ENCODE data around the gene TMEM235. TPM values are rescaled to one million over a fixed set of nuclear protein-coding genes. Genes with fewer than 3 reads are reported as not detected.

TMEM235 gene
- total RNA-seq, 2 experiments from 2014 or later, result 0.32 TPM; not detected in 1

- no peaks in the 10 kb centered on the region for H3K9me2 ChIP-seq (ENCODE audit: insufficient read depth, low read length)
- H2AFZ ChIP-seq (ENCODE audit: low read length), result no peak overlapping the region
- no TSS peak for BruUV-seq (replicated peaks)
- DNase-seq (ENCODE audit: low spot score), result no peak
- no peaks in the 10 kb centered on the region for H3K79me2 ChIP-seq (ENCODE audit: insufficient read depth, low read depth, low read length)
- H4K20me1 ChIP-seq (ENCODE audit: insufficient read depth, low read length), result no peaks in the 10 kb centered on the region
- no peak overlapping the region for H3K27ac ChIP-seq (ENCODE audit: low read depth, low read length, poor library complexity, severe bottlenecking)
- no peak overlapping the region for H3K4me3 ChIP-seq (ENCODE audit: low read depth, low read length, poor library complexity, severe bottlenecking)
- intact Hi-C loops (cut with micrococcal nuclease; ENCODE audit: unreplicated experiment), result no loop called here
- POLR2A ChIA-PET, result interaction anchor here (0.7 kb wide), 1 partner anchor 37 kb away, joined by 3 read pairs; no protein-coding TSS in a partner anchor
- H3K4me1 ChIP-seq (ENCODE audit: insufficient read depth, low read length, poor library complexity, severe bottlenecking), result peaks cover 14% of the 10 kb centered on the region
- CTCF ChIA-PET (ENCODE audit: unreplicated experiment), result no interaction called here
- no peaks in the 10 kb centered on the region for H3K9me3 ChIP-seq (ENCODE audit: low read length)
- TF ChIP-seq EZH2phosphoT487 (IDR thresholded peaks at IDR 0.05; ENCODE audit: borderline replicate concordance, low read depth, low read length), result no peak
- TF ChIP-seq CTCF (conservative IDR thresholded peaks at IDR 0.05; ENCODE audit: low read length), result no peak
- peaks cover 2% of the 10 kb centered on the region for H3K36me3 ChIP-seq (ENCODE audit: insufficient read depth, low read length)
- no peak overlapping the region; the same call in 1 of the 2 replicates for H3K4me2 ChIP-seq (ENCODE audit: low read length)
These were observed 1.0 kb upstream of the TMEM235 start for GRCh38 chr17:78230252-78230962.

DNA sequence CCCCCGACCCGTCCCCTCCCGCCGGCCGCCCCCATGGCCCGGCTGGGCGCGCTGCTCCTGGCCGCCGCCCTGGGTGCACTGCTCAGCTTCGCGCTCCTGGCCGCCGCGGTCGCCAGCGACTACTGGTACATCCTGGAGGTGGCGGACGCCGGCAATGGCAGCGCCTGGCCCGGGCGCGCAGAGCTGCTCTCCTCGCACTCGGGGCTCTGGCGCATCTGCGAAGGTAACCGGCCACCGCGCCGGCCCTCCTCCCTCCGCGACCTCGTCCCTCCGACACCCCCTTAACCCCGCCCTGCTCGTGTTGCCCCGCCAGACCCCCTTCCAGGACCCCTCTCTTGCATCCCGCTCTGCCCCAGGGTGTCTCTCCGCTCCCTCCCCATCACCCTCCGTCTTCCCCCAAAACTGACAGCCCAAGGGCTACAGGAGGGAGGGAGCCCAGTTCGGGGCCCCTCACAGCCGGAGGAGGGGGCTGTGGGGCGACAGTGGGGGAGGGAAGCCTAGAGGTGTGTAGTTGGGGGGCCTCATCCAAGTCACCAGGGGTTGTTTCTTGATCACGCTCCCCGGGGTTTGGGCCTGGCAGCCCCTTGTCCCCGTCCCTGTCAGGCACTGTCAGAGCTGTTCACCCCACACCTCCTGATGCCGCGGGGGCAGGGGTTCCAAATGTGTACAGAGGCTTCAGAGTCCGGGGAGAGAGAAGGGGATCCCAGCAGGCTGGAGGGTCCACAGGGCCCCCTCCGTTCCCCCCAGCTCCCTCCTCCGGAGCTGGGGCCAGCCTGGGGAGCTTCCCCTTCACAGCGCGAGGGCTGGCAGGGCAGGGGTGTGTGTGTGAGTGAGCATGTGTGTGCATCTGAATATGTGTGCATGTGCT lies 794 bp downstream of the TMEM235 start:
- Histone ChIP-seq H3K4me1 (ENCODE audit: insufficient read depth, low read length, poor library complexity, severe bottlenecking) (peaks cover 15% of the 10 kb centered on the region), H3K36me3 (ENCODE audit: insufficient read depth, low read length) (no peaks in the 10 kb centered on the region), H3K4me3 (ENCODE audit: low read depth, low read length, poor library complexity, severe bottlenecking) (no peak overlapping the region), H3K27ac (ENCODE audit: low read depth, low read length, poor library complexity, severe bottlenecking) (no peak overlapping the region), H3K4me2 (ENCODE audit: low read length) (no peak overlapping the region), H4K20me1 (ENCODE audit: insufficient read depth, low read length) (no peaks in the 10 kb centered on the region), H3K79me2 (ENCODE audit: insufficient read depth, low read depth, low read length) (no peaks in the 10 kb centered on the region), H3K9me2 (ENCODE audit: insufficient read depth, low read length) (no peaks in the 10 kb centered on the region), H2AFZ (ENCODE audit: low read length) (no peak overlapping the region), H3K9me3 (ENCODE audit: low read length) (no peaks in the 10 kb centered on the region)
- ChIA-PET CTCF (ENCODE audit: unreplicated experiment) (interaction anchor here (0.5 kb wide), 1 partner anchor 557 kb away, joined by 3 read pairs; no protein-coding TSS in a partner anchor), POLR2A (no interaction called here)
- intact Hi-C loops (cut with micrococcal nuclease; ENCODE audit: unreplicated experiment), result no loop called here
- TF ChIP-seq CTCF (conservative IDR thresholded peaks at IDR 0.05; ENCODE audit: low read length) (no peak), EZH2phosphoT487 (IDR thresholded peaks at IDR 0.05; ENCODE audit: borderline replicate concordance, low read depth, low read length) (no peak)
- no peak for DNase-seq (ENCODE audit: low spot score)
- no TSS peak for BruUV-seq (replicated peaks)

DNA sequence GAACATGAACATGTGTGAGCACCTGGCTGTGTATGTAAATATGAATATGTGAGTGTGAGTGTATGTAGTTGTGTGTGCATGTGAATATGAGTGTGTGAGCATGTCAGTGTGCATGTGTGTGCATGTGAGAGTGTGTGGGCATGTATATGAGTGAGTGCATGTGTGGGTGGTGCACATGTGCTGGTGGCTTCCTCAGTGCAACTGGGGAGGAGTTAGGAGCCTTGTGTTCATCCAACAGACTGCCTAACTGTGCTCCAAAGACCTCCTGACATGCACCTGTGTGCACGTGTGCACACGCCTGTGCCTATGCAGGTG lies 1.4 kb downstream of the TMEM235 start:
- DNase-seq (ENCODE audit: low spot score), result no peak
- Histone ChIP-seq H3K9me3 (ENCODE audit: low read length) (no peaks in the 10 kb centered on the region), H3K4me1 (ENCODE audit: insufficient read depth, low read length, poor library complexity, severe bottlenecking) (peaks cover 21% of the 10 kb centered on the region), H3K27ac (ENCODE audit: low read depth, low read length, poor library complexity, severe bottlenecking) (no peak overlapping the region), H3K4me3 (ENCODE audit: low read depth, low read length, poor library complexity, severe bottlenecking) (no peak overlapping the region), H3K9me2 (ENCODE audit: insufficient read depth, low read length) (no peaks in the 10 kb centered on the region), H3K36me3 (ENCODE audit: insufficient read depth, low read length) (no peaks in the 10 kb centered on the region), H4K20me1 (ENCODE audit: insufficient read depth, low read length) (no peaks in the 10 kb centered on the region), H3K4me2 (ENCODE audit: low read length) (no peak overlapping the region), H3K79me2 (ENCODE audit: insufficient read depth, low read depth, low read length) (no peaks in the 10 kb centered on the region), H2AFZ (ENCODE audit: low read length) (no peak overlapping the region)
- ChIA-PET CTCF (ENCODE audit: unreplicated experiment) (no interaction called here), POLR2A (no interaction called here)
- BruUV-seq (replicated peaks), result no TSS peak
- intact Hi-C loops (cut with micrococcal nuclease; ENCODE audit: unreplicated experiment), result no loop called here
- no peak for TF ChIP-seq EZH2phosphoT487 (IDR thresholded peaks at IDR 0.05; ENCODE audit: borderline replicate concordance, low read depth, low read length)
- TF ChIP-seq CTCF (conservative IDR thresholded peaks at IDR 0.05; ENCODE audit: low read length), result no peak
